ENCODE measurements around the gene TFCP2. TPM values are rescaled to one million over a fixed set of nuclear protein-coding genes. Genes with fewer than 3 reads are reported as not detected.

Gene TFCP2
- total and polyA plus RNA-seq, 2 experiments from 2014 or later = 9.0 to 12.4 TPM

- no peak overlapping the region for H2AFZ ChIP-seq
- 0 out of 2 replicates have a peak, but pooled peaks cover 6% of the 10 kb centered on the region for H3K36me3 ChIP-seq (ENCODE audit: low read depth)
- in situ Hi-C loops (cut with MboI) = no loop called here
- no peak overlapping the region for H3K27ac ChIP-seq
- H3K4me2 ChIP-seq (ENCODE audit: unreplicated experiment) = no peak overlapping the region
- no peaks in the 10 kb centered on the region for H4K20me1 ChIP-seq (ENCODE audit: insufficient read depth)
- no peaks in the 10 kb centered on the region for H3K4me1 ChIP-seq (ENCODE audit: insufficient read depth)
- DNase-seq = no peak
- H3K9me3 ChIP-seq (ENCODE audit: low read depth) = no peaks in the 10 kb centered on the region
- peaks cover 68% of the 10 kb centered on the region for H3K79me2 ChIP-seq (ENCODE audit: insufficient read depth)
- no peak overlapping the region for H3K9ac ChIP-seq
- H3F3A ChIP-seq (ENCODE audit: insufficient read depth) = no peaks in the 10 kb centered on the region
- peaks cover 3% of the 10 kb centered on the region; the same call in 1 of the 2 replicates for H3K9me2 ChIP-seq (ENCODE audit: insufficient read depth)
- no peak for TF ChIP-seq EZH2phosphoT487 (IDR thresholded peaks at IDR 0.05; ENCODE audit: insufficient read depth, low read depth)
- TF ChIP-seq EZH2 (IDR thresholded peaks at IDR 0.05; ENCODE audit: insufficient read depth, poor library complexity, severe bottlenecking) = no peak
- WGBS, 2 experiments (ENCODE audit: low coverage in 1 of 2, low lambda C conversion rate in 2 of 2, missing lambda C conversion rate in 2 of 2) = 97% methylated on average over 3 of the region's 3 CpGs
- no peaks in the 10 kb centered on the region for H3K27me3 ChIP-seq (replicated peaks; ENCODE audit: insufficient read depth)
- no peak overlapping the region for H3K4me3 ChIP-seq
These were observed 33.6 kb downstream of the TFCP2 start for GRCh38 chr12:51139292-51139844.

GRCh38 chr12:51132693-51133092, 40.2 kb downstream of the TFCP2 start:
- DNase-seq = no peak
- H4K20me1 ChIP-seq (ENCODE audit: insufficient read depth) = no peaks in the 10 kb centered on the region
- H3K4me3 ChIP-seq = no peak overlapping the region
- H3F3A ChIP-seq (ENCODE audit: insufficient read depth) = no peaks in the 10 kb centered on the region
- no peak overlapping the region for H2AFZ ChIP-seq
- H3K9me3 ChIP-seq (ENCODE audit: low read depth) = no peaks in the 10 kb centered on the region
- H3K4me2 ChIP-seq (ENCODE audit: unreplicated experiment) = no peak overlapping the region
- peaks cover 14% of the 10 kb centered on the region for H3K79me2 ChIP-seq (ENCODE audit: insufficient read depth)
- no peaks in the 10 kb centered on the region for H3K27me3 ChIP-seq (replicated peaks; ENCODE audit: insufficient read depth)
- TF ChIP-seq EZH2phosphoT487 (IDR thresholded peaks at IDR 0.05; ENCODE audit: insufficient read depth, low read depth) (no peak), EZH2 (IDR thresholded peaks at IDR 0.05; ENCODE audit: insufficient read depth, poor library complexity, severe bottlenecking) (no peak)
- H3K9me2 ChIP-seq (ENCODE audit: insufficient read depth) = no peaks in the 10 kb centered on the region
- H3K4me1 ChIP-seq (ENCODE audit: insufficient read depth) = no peaks in the 10 kb centered on the region
- no peaks in the 10 kb centered on the region for H3K36me3 ChIP-seq (ENCODE audit: low read depth)
- H3K9ac ChIP-seq = no peak overlapping the region
- 93 to 94% methylated on average over 5 of the region's 5 CpGs for WGBS, 2 experiments (ENCODE audit: low coverage in 1 of 2, low lambda C conversion rate in 2 of 2, missing lambda C conversion rate in 2 of 2)
- no peak overlapping the region for H3K27ac ChIP-seq
- in situ Hi-C loops (cut with MboI) = no loop called here

- peaks cover 12% of the 10 kb centered on the region for H3K79me2 ChIP-seq (ENCODE audit: insufficient read depth)
- H2AFZ ChIP-seq = no peak overlapping the region
- no peak overlapping the region for H3K9ac ChIP-seq
- WGBS, 2 experiments (ENCODE audit: low coverage in 1 of 2, low lambda C conversion rate in 2 of 2, missing lambda C conversion rate in 2 of 2) = 89 to 91% methylated on average over 5 of the region's 5 CpGs
- no peak for DNase-seq
- H3K4me3 ChIP-seq = no peak overlapping the region
- in situ Hi-C loops (cut with MboI) = no loop called here
- H3K9me2 ChIP-seq (ENCODE audit: insufficient read depth) = no peaks in the 10 kb centered on the region
- no peaks in the 10 kb centered on the region for H3F3A ChIP-seq (ENCODE audit: insufficient read depth)
- TF ChIP-seq EZH2 (IDR thresholded peaks at IDR 0.05; ENCODE audit: insufficient read depth, poor library complexity, severe bottlenecking) = no peak
- no peaks in the 10 kb centered on the region for H3K27me3 ChIP-seq (replicated peaks; ENCODE audit: insufficient read depth)
- H4K20me1 ChIP-seq (ENCODE audit: insufficient read depth) = no peaks in the 10 kb centered on the region
- H3K27ac ChIP-seq = no peak overlapping the region
- H3K4me1 ChIP-seq (ENCODE audit: insufficient read depth) = peaks cover 8% of the 10 kb centered on the region
- H3K9me3 ChIP-seq (ENCODE audit: low read depth) = no peaks in the 10 kb centered on the region
- H3K4me2 ChIP-seq (ENCODE audit: unreplicated experiment) = no peak overlapping the region
- no peaks in the 10 kb centered on the region for H3K36me3 ChIP-seq (ENCODE audit: low read depth)
These were observed 41.0 kb downstream of the TFCP2 start for GRCh38 chr12:51131745-51132521.

- H3K27me3 ChIP-seq (replicated peaks; ENCODE audit: insufficient read depth) = no peaks in the 10 kb centered on the region
- H3K36me3 ChIP-seq (ENCODE audit: low read depth) = no peaks in the 10 kb centered on the region
- H3K9me2 ChIP-seq (ENCODE audit: insufficient read depth) = no peaks in the 10 kb centered on the region
- no peak overlapping the region for H3K4me2 ChIP-seq (ENCODE audit: unreplicated experiment)
- no peak for DNase-seq
- no peak overlapping the region for H3K9ac ChIP-seq
- no peaks in the 10 kb centered on the region for H4K20me1 ChIP-seq (ENCODE audit: insufficient read depth)
- in situ Hi-C loops (cut with MboI) = no loop called here
- H3K4me1 ChIP-seq (ENCODE audit: insufficient read depth) = peaks cover 14% of the 10 kb centered on the region
- no peak overlapping the region for H3K27ac ChIP-seq
- H3K4me3 ChIP-seq = no peak overlapping the region
- WGBS, 2 experiments (ENCODE audit: low coverage in 1 of 2, low lambda C conversion rate in 2 of 2, missing lambda C conversion rate in 2 of 2) = 90% methylated on average over 3 of the region's 3 CpGs
- H3K79me2 ChIP-seq (ENCODE audit: insufficient read depth) = no peaks in the 10 kb centered on the region; the same call in none of the 2 replicates
- H3K9me3 ChIP-seq (ENCODE audit: low read depth) = no peaks in the 10 kb centered on the region
- TF ChIP-seq EZH2 (IDR thresholded peaks at IDR 0.05; ENCODE audit: insufficient read depth, poor library complexity, severe bottlenecking) (no peak), EZH2phosphoT487 (IDR thresholded peaks at IDR 0.05; ENCODE audit: insufficient read depth, low read depth) (no peak)
- H2AFZ ChIP-seq = no peak overlapping the region
- no peaks in the 10 kb centered on the region for H3F3A ChIP-seq (ENCODE audit: insufficient read depth)
These were observed 44.0 kb downstream of the TFCP2 start for GRCh38 chr12:51128919-51129318.
